Activated CD8-positive, alpha-beta memory T cell treated with anti-CD3 and anti-CD28 coated beads, Interleukin-2, amount 10 ng/mL, durations not matched to agents 7 days and 5 days (primary cell): ENCODE measurements around the gene AGRN. TPM values are rescaled to one million over a fixed set of nuclear protein-coding genes. Genes with fewer than 3 reads are reported as not detected.
"Not testable (repeated sequence)": the region's sequence is repeated elsewhere in the genome, so short reads cannot be mapped to it uniquely, and the experiment has no call there.

ENCODE experiments used
- ATAC-seq: fragments of 150-1000 bp; cut with Tn5 transposase; one replicate; pipeline ENCODE4 v1.10.0; 2021; ENCODE audit warnings: moderate library complexity
- CTCF ChIA-PET: fragments of 350-600 bp; sonication (Branson Sonifier 250); formaldehyde crosslinking; loops from one replicate; lab custom pipeline; 2021; ENCODE audit warnings: antibody characterized with exemption; lab: Charles Lee
- DNase-seq: peaks from one replicate; pipeline ENCODE4 v3.0.0-alpha.2; 2020
- H3K27ac Mint-ChIP-seq: one replicate; pipeline ENCODE4 v1.8.0; 2021; ENCODE audit warnings: mild to moderate bottlenecking, mixed read lengths
- H3K27me3 Mint-ChIP-seq: one replicate; pipeline ENCODE4 v1.8.0; 2021; ENCODE audit warnings: mixed read lengths
- H3K36me3 Mint-ChIP-seq: one replicate; pipeline ENCODE4 v1.8.0; 2021; ENCODE audit warnings: mild to moderate bottlenecking, mixed read lengths
- H3K4me1 Mint-ChIP-seq: one replicate; pipeline ENCODE4 v1.8.0; 2021; ENCODE audit warnings: mixed read lengths
- H3K4me3 Mint-ChIP-seq: one replicate; pipeline ENCODE4 v1.8.0; 2021; ENCODE audit warnings: mild to moderate bottlenecking, moderate library complexity, mixed read lengths
- H3K9me3 Mint-ChIP-seq: one replicate; pipeline ENCODE4 v1.8.0; 2022; ENCODE audit warnings: low read depth, mixed read lengths
- total RNA-seq, 2 experiments: library from RNA; stranded (reverse); gene quantifications; one replicate each; pipeline ENCODE4 v1.2.3, GENCODE V29; 2021

Gene AGRN
- total RNA-seq, 2 experiments from 2014 or later = 29.3 to 32.8 TPM

- H3K4me1 Mint-ChIP-seq = peaks cover 12% of the 10 kb centered on the region
- ATAC-seq (peak; percentile 57), DNase-seq (peak; percentile 90)
- H3K9me3 Mint-ChIP-seq = no peaks in the 10 kb centered on the region
- peak overlapping the region; percentile 81 for H3K27ac Mint-ChIP-seq
- peak overlapping the region; percentile 73 for H3K4me3 Mint-ChIP-seq
- CTCF ChIA-PET = interaction anchor here (0.7 to 1.4 kb wide), 5 partner anchors 10 to 67 kb away, joined by 3 to 4 read pairs (median 3); no protein-coding TSS in a partner anchor
- H3K27me3 Mint-ChIP-seq = peaks cover 3% of the 10 kb centered on the region
- H3K36me3 Mint-ChIP-seq = no peaks in the 10 kb centered on the region
These were observed 49.3 kb downstream of the AGRN start for GRCh38 chr1:1069056-1069710.

- Mint-ChIP-seq H3K27ac (no peak overlapping the region), H3K36me3 (no peaks in the 10 kb centered on the region), H3K9me3 (no peaks in the 10 kb centered on the region), H3K4me1 (peaks cover 9% of the 10 kb centered on the region), H3K4me3 (no peak overlapping the region), H3K27me3 (peaks cover 5% of the 10 kb centered on the region)
- CTCF ChIA-PET = interaction anchor here (0.7 to 1.4 kb wide), 4 partner anchors 37 to 68 kb away, joined by 3 to 4 read pairs (median 3); no protein-coding TSS in a partner anchor
- ATAC-seq = no peak
- no peak for DNase-seq
These were observed 50.1 kb downstream of the AGRN start for GRCh38 chr1:1069711-1070676.

- Mint-ChIP-seq H3K4me1 (peaks cover 6% of the 10 kb centered on the region), H3K4me3 (no peak overlapping the region), H3K27me3 (peaks cover 5% of the 10 kb centered on the region), H3K9me3 (no peaks in the 10 kb centered on the region), H3K27ac (no peak overlapping the region), H3K36me3 (no peaks in the 10 kb centered on the region)
- DNase-seq = no peak
- no peak for ATAC-seq
- CTCF ChIA-PET = interaction anchor here (1.4 to 1.5 kb wide), 2 partner anchors 12 to 39 kb away, joined by 3 to 4 read pairs; no protein-coding TSS in a partner anchor
These were observed 51.8 kb downstream of the AGRN start for GRCh38 chr1:1071486-1072298.

- no peaks in the 10 kb centered on the region for H3K9me3 Mint-ChIP-seq
- CTCF ChIA-PET = interaction anchor here (1.5 kb wide), 1 partner anchor 13 kb away, joined by 4 read pairs; no protein-coding TSS in a partner anchor
- DNase-seq = no peak
- no peak overlapping the region for H3K27ac Mint-ChIP-seq
- ATAC-seq = no peak
- no peak overlapping the region for H3K4me3 Mint-ChIP-seq
- H3K27me3 Mint-ChIP-seq = peaks cover 5% of the 10 kb centered on the region
- peaks cover 4% of the 10 kb centered on the region for H3K4me1 Mint-ChIP-seq
- H3K36me3 Mint-ChIP-seq = no peaks in the 10 kb centered on the region
These were observed 52.5 kb downstream of the AGRN start for GRCh38 chr1:1072299-1072848.

GRCh38 chr1:1072849-1073742 is 53.2 kb downstream of the AGRN start:
- Mint-ChIP-seq H3K9me3 (no peaks in the 10 kb centered on the region), H3K27ac (no peak overlapping the region), H3K4me1 (peaks cover 2% of the 10 kb centered on the region), H3K36me3 (no peaks in the 10 kb centered on the region), H3K4me3 (no peak overlapping the region), H3K27me3 (peaks cover 5% of the 10 kb centered on the region)
- CTCF ChIA-PET = interaction anchor here (1.5 kb wide), 1 partner anchor 14 kb away, joined by 4 read pairs; no protein-coding TSS in a partner anchor
- ATAC-seq = no peak
- no peak for DNase-seq

- H3K4me3 Mint-ChIP-seq = no peak within 1 kb of the TSS
- CTCF ChIA-PET = interaction anchor here (1.1 kb wide), 1 partner anchor 48 kb away, joined by 3 read pairs; no protein-coding TSS in a partner anchor
- DNase-seq = no peak
- no peaks in the 10 kb centered on the region for H3K9me3 Mint-ChIP-seq
- no peak within 1 kb of the TSS for H3K27ac Mint-ChIP-seq
- H3K36me3 Mint-ChIP-seq = no peaks in the 10 kb centered on the region
- ATAC-seq = no peak
- peaks cover 1% of the 10 kb centered on the region for H3K4me1 Mint-ChIP-seq
- H3K27me3 Mint-ChIP-seq = peaks cover 5% of the 10 kb centered on the region
These were observed 54.0 kb downstream of the AGRN start, which contains the start of gene RNF223 for GRCh38 chr1:1073743-1074587. Gene RNF223, minus strand, starts transcription at chr1:1074306. Its CDS starts 1,740 bp downstream, at chr1:1072566.

GRCh38 chr1:1074631-1075147 is 54.8 kb downstream of the AGRN start:
- Mint-ChIP-seq H3K36me3 (no peaks in the 10 kb centered on the region), H3K9me3 (no peaks in the 10 kb centered on the region), H3K4me1 (peaks cover 5% of the 10 kb centered on the region), H3K27ac (no peak overlapping the region), H3K4me3 (no peak overlapping the region), H3K27me3 (peaks cover 10% of the 10 kb centered on the region)
- CTCF ChIA-PET = interaction anchor here (1.1 kb wide), 1 partner anchor 47 kb away, joined by 3 read pairs; no protein-coding TSS in a partner anchor
- ATAC-seq (no peak), DNase-seq (no peak)

- DNase-seq = no peak
- Mint-ChIP-seq H3K4me3 (no peak overlapping the region), H3K27ac (no peak overlapping the region), H3K27me3 (peaks cover 7% of the 10 kb centered on the region), H3K9me3 (no peaks in the 10 kb centered on the region), H3K36me3 (no peaks in the 10 kb centered on the region), H3K4me1 (peaks cover 4% of the 10 kb centered on the region)
- ATAC-seq = no peak
- CTCF ChIA-PET = no interaction called here
These were observed 55.4 kb downstream of the AGRN start for GRCh38 chr1:1075148-1075935.

GRCh38 chr1:1077396-1077795 is 57.5 kb downstream of the AGRN start:
- ATAC-seq, H3K27ac Mint-ChIP-seq, DNase-seq, H3K27me3 Mint-ChIP-seq, H3K36me3 Mint-ChIP-seq, H3K4me1 Mint-ChIP-seq, H3K9me3 Mint-ChIP-seq, H3K4me3 Mint-ChIP-seq, CTCF ChIA-PET: not testable (repeated sequence)

GRCh38 chr1:1079408-1080121 is 59.6 kb downstream of the AGRN start:
- Mint-ChIP-seq H3K27ac (no peak overlapping the region), H3K4me3 (no peak overlapping the region), H3K36me3 (no peaks in the 10 kb centered on the region), H3K4me1 (peaks cover 4% of the 10 kb centered on the region), H3K9me3 (no peaks in the 10 kb centered on the region), H3K27me3 (peaks cover 7% of the 10 kb centered on the region)
- peak; percentile 65 for ATAC-seq
- CTCF ChIA-PET = no interaction called here
- DNase-seq = no peak
